Heart left ventricle (tissue), 13 donors: ENCODE results near the gene EIF3J.

Source experiments
- POLR2A ChIP-seq, 2 donors: fragments of 450-650 bp; IDR thresholded peaks; one replicate each; pipeline ENCODE4 v1.6.1; 2017; ENCODE audit warnings: antibody characterized with exemption in 2 of 2, mild to moderate bottlenecking in 2 of 2, moderate library complexity in 2 of 2
- TF ChIP-seq, protein P1 (sequence below), 12 donors: fragments of 200-600 bp; sonication (generic) in 4 of 12; IDR thresholded peaks; one replicate each; pipeline versions ENCODE4 v1.5.0 to v1.8.0; 2018 to 2022; ENCODE audit warnings: antibody characterized with exemption in 12 of 12, mild to moderate bottlenecking in 5 of 12
- donor health status: ischemic (EF 13 %, LVEDD 7.1; RV severe dilation, severe dysfunction).
- donor health status: DM: no; HTN: yes; CAD: no.
- donor health status: DM: no; HTN: no; CAD: no.
- donor health status: ischemic (EF 25% LVEDD 6.9; RV normal size, moderate dysfunction).
- donor health status: ischemic (EF 25% LVEDD 5.7; RV mildly dilated, moderate dysfunction).
- donor health status: ischemic (EF 35%, LVEDD 5.7; RV mildly dilated, moderate dysfunction).
- donor health status: nonischemic (EF 11% LVEDD 7.7; RV severe dilation, severe dysfunction).
- donor health status: DM: yes; HTN: yes; CAD: no.
- donor health status: PGD.
- donor health status: ischemic (EF 29% LVEDD 5.4; RV normal size, mild dysfunction).
- donor health status: nonischemic (EF 23%, LVEDD 6.1; RV moderate dilation, normal function).

DNA sequence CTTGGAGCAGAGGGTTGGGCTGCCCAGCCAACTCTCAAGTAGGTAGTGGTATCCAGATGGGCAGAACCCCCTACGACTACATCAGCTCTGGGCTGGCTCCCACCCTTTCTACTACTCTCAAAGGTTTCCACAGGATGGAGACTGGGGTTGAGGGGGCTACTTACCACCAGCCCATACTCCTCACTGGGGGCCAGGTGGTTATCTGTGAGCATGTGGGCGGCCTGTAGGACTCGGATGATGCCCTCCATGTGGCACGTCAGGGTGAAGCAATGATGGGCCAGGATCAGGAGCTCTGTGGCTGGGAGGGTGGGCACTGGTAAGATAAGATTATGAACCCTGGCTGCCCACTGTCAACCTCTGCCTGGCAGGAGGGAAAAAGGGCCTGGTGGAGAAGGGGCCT is 33.4 kb downstream of the EIF3J start:
- TF ChIP-seq, protein P1, sequence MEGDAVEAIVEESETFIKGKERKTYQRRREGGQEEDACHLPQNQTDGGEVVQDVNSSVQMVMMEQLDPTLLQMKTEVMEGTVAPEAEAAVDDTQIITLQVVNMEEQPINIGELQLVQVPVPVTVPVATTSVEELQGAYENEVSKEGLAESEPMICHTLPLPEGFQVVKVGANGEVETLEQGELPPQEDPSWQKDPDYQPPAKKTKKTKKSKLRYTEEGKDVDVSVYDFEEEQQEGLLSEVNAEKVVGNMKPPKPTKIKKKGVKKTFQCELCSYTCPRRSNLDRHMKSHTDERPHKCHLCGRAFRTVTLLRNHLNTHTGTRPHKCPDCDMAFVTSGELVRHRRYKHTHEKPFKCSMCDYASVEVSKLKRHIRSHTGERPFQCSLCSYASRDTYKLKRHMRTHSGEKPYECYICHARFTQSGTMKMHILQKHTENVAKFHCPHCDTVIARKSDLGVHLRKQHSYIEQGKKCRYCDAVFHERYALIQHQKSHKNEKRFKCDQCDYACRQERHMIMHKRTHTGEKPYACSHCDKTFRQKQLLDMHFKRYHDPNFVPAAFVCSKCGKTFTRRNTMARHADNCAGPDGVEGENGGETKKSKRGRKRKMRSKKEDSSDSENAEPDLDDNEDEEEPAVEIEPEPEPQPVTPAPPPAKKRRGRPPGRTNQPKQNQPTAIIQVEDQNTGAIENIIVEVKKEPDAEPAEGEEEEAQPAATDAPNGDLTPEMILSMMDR (IDR thresholded peaks at IDR 0.05): no peak
- no peak for TF ChIP-seq POLR2A (IDR thresholded peaks at IDR 0.05)
